Activated T-cell treated with anti-CD3 and anti-CD28 coated beads for 24 hours (primary cell): ENCODE data around the gene TTLL1.

Source experiments
- DNase-seq: peaks from one replicate; pipeline ENCODE4 v3.0.0-alpha.2; 2020; ENCODE audit warnings: low read depth

The TTLL1 gene

GRCh38 chr22:43088984-43089717, at the start of gene TTLL1:
Gene TTLL1 (minus strand): TSS chr22:43089391. CDS start chr22:43075586, 13,805 bp downstream.
- DNase-seq, result peak; percentile 87

- no peak for DNase-seq
These were observed 47.6 kb upstream of the TTLL1 start for GRCh38 chr22:43136801-43137200.

- no peak for DNase-seq
These were observed 47.1 kb upstream of the TTLL1 start for GRCh38 chr22:43136255-43136654.

GRCh38 chr22:43135565-43135964, 46.4 kb upstream of the TTLL1 start:
- DNase-seq, result no peak

- no peak for DNase-seq
These were observed 45.4 kb upstream of the TTLL1 start for GRCh38 chr22:43134553-43134952.

GRCh38 chr22:43133401-43133800, 44.2 kb upstream of the TTLL1 start:
- no peak for DNase-seq

- DNase-seq, result no peak
These were observed 42.7 kb upstream of the TTLL1 start for GRCh38 chr22:43131773-43132501.

- DNase-seq, result no peak
These were observed 40.5 kb upstream of the TTLL1 start for GRCh38 chr22:43129426-43130425.

GRCh38 chr22:43128928-43129424, 39.8 kb upstream of the TTLL1 start:
- DNase-seq, result no peak

- DNase-seq, result no peak
These were observed 38.9 kb upstream of the TTLL1 start for GRCh38 chr22:43128116-43128515.

- DNase-seq, result no peak
These were observed 38.1 kb upstream of the TTLL1 start for GRCh38 chr22:43127166-43127908.

GRCh38 chr22:43126501-43127165, 37.4 kb upstream of the TTLL1 start:
- no peak for DNase-seq

GRCh38 chr22:43118953-43119458, 29.8 kb upstream of the TTLL1 start:
- no peak for DNase-seq

GRCh38 chr22:43118024-43118849, 29.0 kb upstream of the TTLL1 start:
- no peak for DNase-seq

GRCh38 chr22:43116932-43117331, 27.7 kb upstream of the TTLL1 start:
- no peak for DNase-seq

- DNase-seq, result no peak
These were observed 25.8 kb upstream of the TTLL1 start for GRCh38 chr22:43114958-43115357.

- no peak for DNase-seq
These were observed 24.5 kb upstream of the TTLL1 start for GRCh38 chr22:43113526-43114251.

- peak; percentile 8 for DNase-seq
These were observed 21.9 kb upstream of the TTLL1 start for GRCh38 chr22:43110927-43111623.
